ENCODE data around the gene MLX.
"Not testable (repeated sequence)": the region's sequence is repeated elsewhere in the genome, so short reads cannot be mapped to it uniquely, and the experiment has no call there.

- TF ChIP-seq CTCF (IDR thresholded peaks at IDR 0.05; ENCODE audit: low read depth, low read length, poor library complexity, severe bottlenecking); EZH2phosphoT487 (IDR thresholded peaks at IDR 0.05; ENCODE audit: borderline replicate concordance, low read length): not testable (repeated sequence)
Observed at GRCh38 chr17:42545755-42546505, 21.0 kb upstream of the MLX start.

Data from DOHH2 (cell line).